ENCODE measurements around the gene DAB2. TPM values are rescaled to one million over a fixed set of nuclear protein-coding genes. Genes with fewer than 3 reads are reported as not detected.

DAB2 gene
- total and polyA plus RNA-seq, 2 experiments from 2014 or later = 266 to 533 TPM

- 87 to 91% methylated on average over 6 of the region's 6 CpGs for WGBS, 2 experiments (ENCODE audit: low coverage in 1 of 2, low lambda C conversion rate in 2 of 2, missing lambda C conversion rate in 2 of 2)
- Histone ChIP-seq H3K27ac (no peak overlapping the region), H3K79me2 (ENCODE audit: insufficient read depth) (no peaks in the 10 kb centered on the region), H3K4me2 (ENCODE audit: unreplicated experiment) (no peak overlapping the region), H3K4me3 (no peak overlapping the region), H3K4me1 (ENCODE audit: insufficient read depth) (peaks cover 40% of the 10 kb centered on the region), H3K9me3 (ENCODE audit: low read depth) (no peaks in the 10 kb centered on the region), H3K9ac (no peak overlapping the region), H3K9me2 (ENCODE audit: insufficient read depth) (peaks cover 4% of the 10 kb centered on the region; the same call in 1 of the 2 replicates), H3K36me3 (ENCODE audit: low read depth) (no peaks in the 10 kb centered on the region), H3F3A (ENCODE audit: insufficient read depth) (peaks cover 46% of the 10 kb centered on the region), H4K20me1 (ENCODE audit: insufficient read depth) (no peaks in the 10 kb centered on the region), H3K27me3 (replicated peaks; ENCODE audit: insufficient read depth) (no peaks in the 10 kb centered on the region), H2AFZ (0 out of 2 replicates have a peak overlapping the region, but pooled peaks have one; percentile 21)
- peak; percentile 37 for DNase-seq
- no peak for TF ChIP-seq EZH2phosphoT487 (IDR thresholded peaks at IDR 0.05; ENCODE audit: insufficient read depth, low read depth)
- TF ChIP-seq EZH2 (IDR thresholded peaks at IDR 0.05; ENCODE audit: insufficient read depth, poor library complexity, severe bottlenecking) = no peak
- in situ Hi-C loops (cut with MboI) = no loop called here
Observed at GRCh38 chr5:39469777-39470415, 45.1 kb upstream of the DAB2 start.

DNA sequence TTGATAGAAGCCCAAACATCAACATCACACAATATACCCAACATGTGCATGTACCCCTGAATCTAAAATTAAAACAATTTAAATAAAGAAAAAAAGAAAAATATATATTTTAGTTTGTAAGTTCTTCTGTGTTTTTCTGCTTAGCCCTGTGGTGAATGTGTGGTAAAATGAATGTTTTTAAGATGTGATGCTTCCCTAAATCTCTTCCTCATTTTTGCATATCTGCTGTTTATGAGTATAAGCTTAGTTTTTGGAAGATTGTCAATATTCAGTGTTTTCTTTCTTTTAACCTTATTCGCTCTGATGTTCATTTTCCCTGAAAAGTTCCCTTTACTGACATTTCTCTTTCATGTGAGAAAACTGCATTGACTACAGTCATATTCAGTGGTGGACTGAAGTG, 44.4 kb upstream of the DAB2 start:
- no peaks in the 10 kb centered on the region for H4K20me1 ChIP-seq (ENCODE audit: insufficient read depth)
- H3K79me2 ChIP-seq (ENCODE audit: insufficient read depth) = no peaks in the 10 kb centered on the region
- H2AFZ ChIP-seq = no peak overlapping the region
- H3K9ac ChIP-seq = no peak overlapping the region
- H3K27me3 ChIP-seq (replicated peaks; ENCODE audit: insufficient read depth) = no peaks in the 10 kb centered on the region
- no peaks in the 10 kb centered on the region for H3K36me3 ChIP-seq (ENCODE audit: low read depth)
- peaks cover 4% of the 10 kb centered on the region; the same call in 1 of the 2 replicates for H3K9me2 ChIP-seq (ENCODE audit: insufficient read depth)
- no peak overlapping the region for H3K27ac ChIP-seq
- H3K4me2 ChIP-seq (ENCODE audit: unreplicated experiment) = no peak overlapping the region
- 93 to 100% methylated on average over 1 of the region's 1 CpG for WGBS, 2 experiments (ENCODE audit: low coverage in 1 of 2, low lambda C conversion rate in 2 of 2, missing lambda C conversion rate in 2 of 2)
- no peaks in the 10 kb centered on the region for H3K9me3 ChIP-seq (ENCODE audit: low read depth)
- in situ Hi-C loops (cut with MboI) = no loop called here
- peaks cover 39% of the 10 kb centered on the region for H3F3A ChIP-seq (ENCODE audit: insufficient read depth)
- H3K4me3 ChIP-seq = no peak overlapping the region
- peaks cover 33% of the 10 kb centered on the region for H3K4me1 ChIP-seq (ENCODE audit: insufficient read depth)
- DNase-seq = no peak
- TF ChIP-seq EZH2 (IDR thresholded peaks at IDR 0.05; ENCODE audit: insufficient read depth, poor library complexity, severe bottlenecking) (no peak), EZH2phosphoT487 (IDR thresholded peaks at IDR 0.05; ENCODE audit: insufficient read depth, low read depth) (no peak)

DNA sequence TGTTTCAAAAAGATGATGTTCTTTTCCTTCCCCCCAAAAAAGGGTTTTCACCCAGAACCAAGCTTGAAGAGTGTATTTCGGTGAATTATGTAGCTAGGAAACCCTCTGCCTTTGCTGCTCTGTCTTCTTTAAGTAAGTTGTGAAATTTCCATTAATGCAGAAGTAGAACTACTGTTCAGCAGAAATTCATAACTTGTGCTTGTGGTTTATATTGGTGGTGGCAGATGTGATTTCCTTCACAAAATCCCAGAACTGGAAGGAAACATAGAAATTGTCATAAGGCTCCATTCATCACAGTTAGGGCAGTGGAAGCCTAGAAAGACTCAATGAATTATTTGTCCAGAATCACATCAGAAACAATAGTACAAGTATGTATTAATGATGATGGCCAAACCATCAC, 42.1 kb upstream of the DAB2 start:
- Histone ChIP-seq H3K9ac (no peak overlapping the region), H3K79me2 (ENCODE audit: insufficient read depth) (no peaks in the 10 kb centered on the region), H3K4me2 (ENCODE audit: unreplicated experiment) (no peak overlapping the region), H3K36me3 (ENCODE audit: low read depth) (no peaks in the 10 kb centered on the region), H3K9me3 (ENCODE audit: low read depth) (no peaks in the 10 kb centered on the region), H3K9me2 (ENCODE audit: insufficient read depth) (peaks cover 4% of the 10 kb centered on the region; the same call in 1 of the 2 replicates), H2AFZ (no peak overlapping the region), H3K27me3 (replicated peaks; ENCODE audit: insufficient read depth) (no peaks in the 10 kb centered on the region), H3F3A (ENCODE audit: insufficient read depth) (peaks cover 18% of the 10 kb centered on the region; the same call in 1 of the 2 replicates), H4K20me1 (ENCODE audit: insufficient read depth) (no peaks in the 10 kb centered on the region), H3K4me1 (ENCODE audit: insufficient read depth) (peaks cover 12% of the 10 kb centered on the region), H3K27ac (no peak overlapping the region), H3K4me3 (no peak overlapping the region)
- TF ChIP-seq EZH2phosphoT487 (IDR thresholded peaks at IDR 0.05; ENCODE audit: insufficient read depth, low read depth) = no peak
- WGBS, 2 experiments (ENCODE audit: low coverage in 1 of 2, low lambda C conversion rate in 2 of 2, missing lambda C conversion rate in 2 of 2) = 92 to 97% methylated on average over 1 of the region's 1 CpG
- no peak for DNase-seq
- in situ Hi-C loops (cut with MboI) = no loop called here

DNA sequence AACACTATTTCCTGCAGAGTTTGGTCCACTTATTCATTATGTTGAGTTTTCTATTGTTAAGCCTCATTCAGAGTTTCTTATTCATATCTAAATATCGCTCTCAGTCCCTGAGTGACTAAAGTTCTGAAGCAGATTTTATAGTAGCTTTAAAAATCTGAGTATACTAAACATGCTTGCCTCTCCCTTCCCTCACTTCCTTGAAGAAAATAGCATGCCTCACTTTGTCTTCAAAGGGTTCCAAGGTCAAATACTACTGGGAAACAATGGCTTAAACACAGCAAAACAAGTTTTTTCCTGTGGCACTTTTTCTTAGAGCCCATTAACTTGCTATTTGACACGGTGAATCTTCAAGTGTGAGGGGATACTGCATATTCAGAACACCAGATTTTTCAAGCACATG, 41.1 kb upstream of the DAB2 start:
- in situ Hi-C loops (cut with MboI) = no loop called here
- WGBS, 2 experiments (ENCODE audit: low coverage in 1 of 2, low lambda C conversion rate in 2 of 2, missing lambda C conversion rate in 2 of 2) = 74 to 83% methylated on average over 2 of the region's 2 CpGs

More for the DNA sequence above, 41.1 kb upstream of the DAB2 start:
- Histone ChIP-seq H2AFZ (no peak overlapping the region), H4K20me1 (ENCODE audit: insufficient read depth) (no peaks in the 10 kb centered on the region), H3K79me2 (ENCODE audit: insufficient read depth) (no peaks in the 10 kb centered on the region), H3K27ac (no peak overlapping the region), H3K9ac (no peak overlapping the region), H3F3A (ENCODE audit: insufficient read depth) (peaks cover 15% of the 10 kb centered on the region; the same call in 1 of the 2 replicates), H3K27me3 (replicated peaks; ENCODE audit: insufficient read depth) (no peaks in the 10 kb centered on the region), H3K4me2 (ENCODE audit: unreplicated experiment) (no peak overlapping the region), H3K9me3 (ENCODE audit: low read depth) (no peaks in the 10 kb centered on the region), H3K36me3 (ENCODE audit: low read depth) (no peaks in the 10 kb centered on the region), H3K4me1 (ENCODE audit: insufficient read depth) (peaks cover 9% of the 10 kb centered on the region), H3K4me3 (no peak overlapping the region), H3K9me2 (ENCODE audit: insufficient read depth) (peaks cover 4% of the 10 kb centered on the region; the same call in 1 of the 2 replicates)
- DNase-seq = no peak
- no peak for TF ChIP-seq EZH2 (IDR thresholded peaks at IDR 0.05; ENCODE audit: insufficient read depth, poor library complexity, severe bottlenecking)
- no peak for TF ChIP-seq EZH2phosphoT487 (IDR thresholded peaks at IDR 0.05; ENCODE audit: insufficient read depth, low read depth)
